Inferior parietal cortex (tissue), 1 donor: ENCODE measurements around the gene UGGT2.
"Not testable (repeated sequence)": the region's sequence is repeated elsewhere in the genome, so short reads cannot be mapped to it uniquely, and the experiment has no call there.

Experiments used
- DNase-seq: peaks from one replicate; pipeline ENCODE4 v3.0.0-alpha.2; 2016; ENCODE audit errors: extremely low spot score

Gene UGGT2

DNA sequence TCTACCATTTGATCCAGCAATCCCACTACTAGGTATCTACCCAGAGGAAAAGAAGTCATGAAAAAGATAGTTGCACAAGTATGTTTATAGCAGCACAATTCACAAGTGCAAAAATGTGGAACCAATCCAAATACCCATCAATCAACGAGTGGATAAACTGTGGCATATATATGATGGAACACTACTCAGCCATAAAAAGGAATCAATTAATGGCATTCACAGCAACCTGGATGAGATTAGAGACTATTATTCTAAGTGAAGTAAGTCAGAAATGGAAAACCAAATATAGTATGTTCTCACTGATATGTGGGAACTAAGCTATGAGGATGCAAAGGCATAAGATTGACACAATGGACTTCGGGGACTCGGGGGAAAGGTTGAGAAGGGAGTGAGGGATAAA lies 1.3 kb downstream of the UGGT2 start:
- DNase-seq = not testable (repeated sequence)

DNA sequence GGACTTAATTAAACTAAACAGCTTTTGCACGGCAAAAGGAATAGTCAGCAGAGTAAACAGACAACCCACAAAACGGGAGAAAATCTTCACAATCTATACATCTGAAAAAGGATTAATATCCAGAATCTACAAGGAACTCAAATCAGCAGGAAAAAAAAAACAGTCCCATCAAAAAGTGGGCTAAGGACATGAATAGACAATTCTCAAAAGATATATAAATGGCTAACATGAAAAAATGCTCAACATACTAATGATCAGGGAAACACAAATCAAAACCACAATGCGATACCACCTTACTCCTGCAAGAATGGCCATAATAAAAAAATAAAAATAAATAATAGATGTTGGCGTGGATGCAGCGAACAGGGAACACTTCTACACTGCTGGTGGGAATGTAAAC lies 1.7 kb downstream of the UGGT2 start:
- DNase-seq = not testable (repeated sequence)

DNA sequence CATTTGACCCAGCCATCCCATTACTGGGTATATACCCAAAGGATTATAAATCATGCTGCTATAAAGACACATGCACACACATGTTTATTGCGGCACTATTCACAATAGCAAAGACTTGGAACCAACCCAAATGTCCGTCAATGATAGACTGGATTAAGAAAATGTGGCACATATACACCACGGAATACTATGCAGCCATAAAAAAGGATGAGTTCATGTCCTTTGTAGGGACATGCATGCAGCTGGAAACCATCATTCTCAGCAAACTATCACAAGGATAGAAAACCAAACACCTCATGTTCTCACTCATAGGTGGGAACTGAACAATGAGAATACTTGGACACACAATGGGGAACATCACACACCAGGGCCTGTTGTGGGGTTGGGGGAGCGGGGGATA lies 2.2 kb downstream of the UGGT2 start:
- not testable (repeated sequence) for DNase-seq

DNA sequence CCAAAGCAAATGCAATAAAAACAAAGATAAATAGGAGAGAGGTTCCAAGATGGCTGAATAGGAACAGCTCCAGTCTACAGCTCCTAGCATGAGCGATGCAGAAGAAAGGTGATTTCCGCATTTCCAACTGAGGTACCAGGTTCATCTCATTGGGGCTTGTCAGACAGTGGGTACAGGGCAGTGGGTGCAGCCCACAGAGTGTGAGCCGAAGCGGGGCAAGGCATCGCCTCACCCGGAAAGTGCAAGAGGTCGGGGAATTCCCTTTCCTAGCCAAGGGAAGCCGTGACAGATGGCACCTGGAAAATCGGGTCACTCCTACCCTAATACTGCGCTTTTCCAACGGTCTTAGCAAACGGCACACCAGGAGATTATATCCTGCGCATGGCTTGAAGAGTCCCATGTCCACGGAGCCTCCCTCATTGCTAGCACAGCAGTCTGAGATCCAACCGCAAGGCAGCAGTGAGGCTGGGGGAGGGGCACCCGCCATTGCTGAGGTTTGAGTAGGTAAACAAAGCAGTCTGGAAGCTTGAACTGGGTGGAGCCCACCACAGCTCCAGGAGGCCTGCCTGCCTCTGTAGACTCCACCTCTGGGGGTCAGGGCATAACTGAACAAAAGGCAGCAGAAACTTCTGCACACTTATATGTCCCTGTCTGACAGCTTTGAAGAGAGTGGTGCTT lies 6.6 kb downstream of the UGGT2 start:
- DNase-seq = not testable (repeated sequence)

DNA sequence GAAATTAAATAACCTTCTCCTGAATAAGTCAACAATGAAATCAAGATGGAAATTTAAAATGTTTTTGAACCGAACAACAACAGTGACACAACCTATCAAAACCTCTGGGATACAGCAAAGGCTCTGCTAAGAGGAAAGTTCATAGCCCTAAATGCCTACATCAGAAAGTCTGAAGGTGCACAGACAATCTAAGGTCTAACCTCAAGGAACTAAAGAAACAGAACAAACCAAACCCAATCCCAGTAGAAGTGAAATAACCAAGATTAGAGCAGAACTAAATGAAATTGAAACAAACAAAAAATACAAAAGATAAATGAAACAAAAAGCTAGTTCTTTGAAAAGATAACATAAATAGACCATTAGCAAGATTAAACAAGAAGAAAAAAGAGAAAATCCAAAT lies 9.0 kb downstream of the UGGT2 start:
- no peak for DNase-seq

DNA sequence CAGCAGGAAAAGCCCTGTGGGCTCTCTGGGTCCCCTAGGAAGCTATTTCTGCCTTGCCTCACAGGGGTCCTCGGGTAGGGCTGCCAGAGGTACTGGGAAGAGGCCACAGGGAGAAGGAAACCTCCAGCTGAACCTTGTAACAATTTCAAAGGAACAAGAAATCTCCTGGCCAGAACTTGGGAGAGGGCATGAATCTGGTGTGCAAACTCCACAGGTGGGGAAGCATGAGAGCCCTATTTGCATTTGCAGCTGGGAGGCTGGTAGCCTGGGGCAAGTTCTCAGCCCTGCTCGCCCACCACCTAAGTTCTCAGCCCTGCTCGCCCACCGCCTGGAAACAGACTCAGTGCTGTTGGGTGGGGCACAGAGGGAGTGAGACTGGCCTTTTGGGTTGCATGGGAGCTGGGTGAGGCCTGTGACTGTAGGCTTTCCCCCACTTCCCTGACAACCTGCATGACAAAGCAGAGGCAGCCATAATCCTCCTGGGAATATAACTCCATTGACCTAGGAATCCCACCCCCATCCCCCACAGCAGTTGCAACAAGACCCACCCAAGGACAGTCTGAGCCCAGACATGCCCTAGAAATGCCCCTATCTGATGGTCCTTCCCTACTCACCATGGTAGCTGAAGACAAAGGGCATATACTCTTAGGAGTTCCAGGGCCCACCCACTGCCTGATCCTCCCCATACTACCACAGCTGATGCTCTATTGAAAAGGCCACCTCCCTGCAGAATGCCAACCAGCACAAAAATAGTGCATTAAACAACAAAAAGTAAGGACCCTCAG lies 11.7 kb downstream of the UGGT2 start:
- DNase-seq = no peak

DNA sequence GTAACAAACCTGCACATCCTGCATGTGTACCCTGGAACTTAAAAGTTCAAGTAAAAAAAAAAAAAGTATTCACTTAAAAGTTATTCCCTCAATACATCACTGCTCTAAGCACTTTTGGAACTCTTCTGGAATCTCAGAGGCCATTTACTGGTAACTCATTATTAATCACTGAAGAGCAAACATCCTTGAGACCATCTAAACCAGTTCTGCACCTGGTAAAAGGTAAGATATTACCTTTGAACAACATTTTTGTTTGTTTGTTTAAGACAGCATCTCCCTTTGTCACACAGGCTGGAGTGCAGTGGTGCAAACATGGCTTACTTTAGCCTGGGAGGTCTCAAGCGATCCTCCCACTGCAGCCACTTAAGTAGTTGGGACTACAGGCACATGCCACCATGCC lies 16.7 kb downstream of the UGGT2 start:
- no peak for DNase-seq

DNA sequence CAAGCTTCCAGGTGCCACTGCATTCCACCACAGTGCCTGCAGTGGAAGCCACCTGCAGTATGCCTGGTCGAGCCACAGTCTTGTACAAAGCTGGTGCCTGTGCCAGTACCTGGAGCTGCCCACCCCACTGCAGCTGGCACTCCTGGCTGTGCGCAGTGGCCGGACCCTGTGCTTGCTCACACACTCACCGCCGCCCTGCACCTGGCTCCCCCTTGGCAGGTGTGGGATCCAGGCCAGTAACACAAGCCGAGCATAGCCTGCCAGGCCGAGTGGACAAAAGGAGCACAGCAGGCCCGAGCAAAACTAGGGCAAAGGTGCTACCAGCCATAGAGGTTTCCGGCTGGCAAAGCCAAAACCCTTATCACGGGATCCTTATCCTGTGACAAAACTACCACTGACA lies 18.5 kb downstream of the UGGT2 start:
- DNase-seq = no peak

DNA sequence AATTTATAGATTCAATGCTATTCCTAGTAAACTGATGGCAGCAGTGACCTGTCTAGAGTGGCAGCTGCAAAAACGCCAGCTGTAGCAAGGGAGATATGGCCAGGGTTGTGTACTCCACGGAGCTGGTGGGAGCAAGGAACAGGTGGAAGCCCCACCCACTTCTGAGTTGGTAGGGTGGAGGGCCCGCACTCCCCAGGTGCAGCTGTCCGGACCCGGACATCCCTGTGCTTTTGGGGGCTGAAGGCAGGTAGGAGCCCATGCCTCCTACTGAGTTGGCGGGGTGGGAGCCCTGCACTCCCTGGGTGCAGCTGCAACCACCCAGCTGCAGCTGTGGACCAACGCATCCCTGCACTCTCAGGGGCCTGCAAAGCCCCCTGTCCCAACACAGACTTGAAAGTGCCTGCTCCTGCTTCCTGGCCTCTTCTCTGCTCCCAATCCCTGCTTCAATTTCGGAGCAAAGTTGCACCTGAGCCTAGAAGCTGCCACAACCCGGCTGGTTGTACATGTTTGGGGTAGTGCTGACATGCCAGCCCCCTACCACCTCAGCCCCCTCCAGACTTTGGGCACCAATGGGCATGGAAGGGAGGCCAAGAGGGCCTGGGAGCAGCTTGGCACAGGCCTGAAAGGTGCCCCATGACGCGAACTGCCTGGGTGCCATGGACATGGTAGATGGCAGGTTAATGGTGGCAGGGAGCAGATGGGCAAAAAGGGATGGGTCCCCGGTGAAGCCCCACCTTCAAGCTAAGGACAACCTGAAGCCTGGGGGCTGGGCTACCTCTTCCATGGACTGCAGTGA lies 19.8 kb downstream of the UGGT2 start:
- no peak for DNase-seq

DNA sequence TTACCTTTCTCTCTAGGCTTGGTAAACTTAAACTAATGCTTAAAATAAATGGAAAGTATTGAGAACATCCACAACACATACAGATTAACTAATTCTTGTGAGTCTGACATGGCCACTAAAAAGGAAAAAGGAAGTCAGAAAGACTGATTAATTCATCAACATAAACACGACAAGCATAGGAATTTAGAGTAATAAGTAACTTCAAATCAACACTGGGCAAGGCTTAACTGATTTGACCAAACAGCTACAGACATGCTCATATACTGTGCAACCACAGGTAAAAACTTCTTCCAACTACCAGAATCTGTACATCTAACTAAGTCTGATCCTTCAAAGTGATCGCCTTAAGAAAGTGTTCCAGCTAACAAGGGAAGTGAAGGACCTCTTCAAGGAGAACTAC lies 20.5 kb downstream of the UGGT2 start:
- DNase-seq = no peak

DNA sequence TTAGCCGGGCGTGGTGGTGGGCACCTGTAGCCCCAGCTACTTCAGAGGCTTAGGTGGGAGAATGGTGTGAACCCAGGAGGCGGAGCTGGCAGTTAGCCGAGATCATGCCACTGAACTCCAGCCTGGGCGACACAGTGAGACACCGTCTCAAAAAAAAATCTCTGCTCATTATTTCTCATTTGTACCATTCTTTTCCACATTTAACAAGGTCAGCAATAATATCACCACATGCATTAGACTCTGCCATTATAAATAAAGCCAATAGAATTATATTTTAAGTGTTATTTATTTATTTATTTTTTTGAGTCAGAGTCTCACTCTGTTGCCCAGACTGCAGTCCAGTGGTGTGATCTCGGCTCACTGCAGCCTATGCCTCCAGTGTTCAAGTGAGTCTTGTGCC lies 24.2 kb downstream of the UGGT2 start:
- DNase-seq = no peak

DNA sequence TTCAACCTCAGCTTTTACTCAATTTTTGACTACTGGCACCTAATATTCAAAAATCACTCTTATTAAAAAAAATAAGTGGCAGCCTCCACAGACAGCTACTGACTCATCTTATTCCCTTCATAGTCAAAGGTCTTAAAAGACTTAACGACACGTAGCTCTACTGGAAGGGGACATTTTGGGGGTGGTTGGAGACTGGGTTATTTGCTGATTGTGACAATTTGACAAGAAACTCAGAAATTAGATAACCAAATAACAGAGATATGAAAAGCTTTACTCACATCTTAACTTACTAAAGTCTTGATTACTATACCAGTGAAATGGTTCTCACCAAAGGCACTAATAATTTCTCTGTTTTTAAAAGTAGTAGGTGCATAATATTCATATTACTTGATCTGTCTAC lies 25.7 kb downstream of the UGGT2 start:
- no peak for DNase-seq

DNA sequence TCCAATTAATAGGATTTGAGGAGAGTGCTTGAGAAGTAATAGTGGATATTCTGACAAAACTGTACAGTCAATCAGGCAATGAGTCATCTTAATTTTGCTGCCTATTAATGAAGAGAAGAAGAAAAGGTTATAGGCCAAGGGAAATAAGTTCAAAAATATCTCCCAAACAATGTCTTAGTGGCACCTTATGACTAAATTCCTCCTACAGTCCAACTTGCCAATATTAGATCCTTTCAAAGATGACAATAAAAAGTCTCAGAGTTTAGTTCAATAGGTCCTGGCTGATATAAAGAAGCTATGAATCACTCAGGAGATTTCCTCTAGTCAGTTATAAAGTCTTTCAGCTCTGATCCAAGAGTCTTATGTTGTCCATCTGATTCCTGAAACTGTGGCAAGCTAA lies 27.9 kb downstream of the UGGT2 start:
- DNase-seq = no peak

DNA sequence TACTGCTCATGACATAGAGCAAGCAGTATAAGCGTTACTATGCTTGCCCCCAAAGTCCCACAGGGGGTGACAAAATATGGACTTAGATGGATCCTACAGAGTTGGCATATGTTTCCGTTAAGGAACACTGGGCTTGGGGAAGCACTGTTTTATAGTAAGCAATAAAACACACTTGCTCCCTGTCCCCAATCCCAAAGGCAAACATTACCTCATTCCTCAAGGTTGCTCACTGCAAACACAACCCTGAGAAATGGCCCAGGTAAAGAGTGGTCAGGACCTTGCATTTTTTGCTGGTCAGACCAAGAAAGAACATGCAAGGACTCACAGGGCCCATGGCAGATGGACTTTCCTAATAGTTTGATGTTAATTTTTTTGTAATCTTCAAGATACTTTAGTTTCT lies 32.3 kb downstream of the UGGT2 start:
- no peak for DNase-seq

DNA sequence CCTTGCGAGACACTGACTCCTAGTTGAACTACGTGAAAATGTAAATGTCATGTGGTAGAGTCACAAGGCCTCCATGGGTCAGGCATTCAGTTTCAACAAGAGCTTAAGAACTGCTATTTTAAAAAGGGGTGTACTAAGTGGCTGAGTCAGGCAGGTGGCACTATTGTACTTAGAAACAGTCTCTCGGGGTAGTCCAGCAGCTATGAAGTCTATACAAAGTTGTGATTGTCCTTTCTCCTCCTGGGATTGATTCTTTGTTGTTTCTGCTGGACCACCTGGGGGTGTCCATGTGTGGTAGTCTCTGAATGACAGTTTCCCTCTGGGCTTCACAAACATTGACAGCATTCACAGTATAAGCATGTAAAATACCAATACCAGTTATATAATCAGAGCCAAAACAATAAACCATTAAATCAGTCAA lies 33.0 kb downstream of the UGGT2 start:
- peak; percentile 69 for DNase-seq

DNA sequence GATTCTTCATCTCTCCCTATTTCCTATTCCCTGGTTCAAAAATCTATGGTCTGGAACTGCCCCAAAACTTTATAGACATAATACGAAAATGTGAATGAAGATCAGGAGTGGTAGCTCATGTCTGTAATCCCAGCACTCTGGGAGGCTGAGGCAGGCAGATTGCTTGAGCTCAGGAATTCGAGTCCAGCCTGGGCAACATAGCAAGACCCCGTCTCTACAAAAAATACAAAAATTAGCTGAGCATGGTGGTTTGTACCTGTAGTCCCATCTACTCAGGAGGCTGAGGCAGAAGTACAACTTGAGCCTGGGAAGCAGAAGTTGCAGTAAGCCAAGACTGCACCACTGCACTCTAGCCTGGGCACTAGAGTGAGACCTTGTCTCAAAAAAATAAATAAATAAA lies 35.1 kb downstream of the UGGT2 start:
- no peak for DNase-seq

DNA sequence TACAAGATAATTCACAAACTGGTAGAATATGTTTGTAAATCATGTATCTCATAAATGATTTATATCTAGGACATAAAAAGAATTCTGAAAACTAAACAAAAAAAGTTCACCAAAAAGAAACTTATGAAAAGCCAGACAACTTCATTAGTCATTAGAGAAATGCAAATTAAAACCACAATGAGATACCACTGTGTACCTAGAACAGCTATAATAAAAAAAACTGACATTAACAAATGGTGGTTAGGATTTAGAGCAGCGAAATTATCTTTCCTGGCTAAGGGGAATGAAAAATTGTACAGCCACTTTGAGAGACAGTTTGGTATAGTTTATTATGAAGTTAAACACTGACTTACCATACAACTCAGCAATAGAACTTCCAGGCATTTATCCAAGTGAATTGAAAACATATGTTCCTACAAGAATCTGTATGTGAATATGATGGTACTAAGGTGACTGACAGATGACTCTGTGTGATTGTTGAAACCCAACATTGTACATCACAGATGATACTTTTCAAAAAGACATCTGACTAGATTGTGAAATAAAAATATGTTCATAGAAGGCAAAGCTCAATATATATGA lies 41.8 kb downstream of the UGGT2 start:
- DNase-seq = no peak

DNA sequence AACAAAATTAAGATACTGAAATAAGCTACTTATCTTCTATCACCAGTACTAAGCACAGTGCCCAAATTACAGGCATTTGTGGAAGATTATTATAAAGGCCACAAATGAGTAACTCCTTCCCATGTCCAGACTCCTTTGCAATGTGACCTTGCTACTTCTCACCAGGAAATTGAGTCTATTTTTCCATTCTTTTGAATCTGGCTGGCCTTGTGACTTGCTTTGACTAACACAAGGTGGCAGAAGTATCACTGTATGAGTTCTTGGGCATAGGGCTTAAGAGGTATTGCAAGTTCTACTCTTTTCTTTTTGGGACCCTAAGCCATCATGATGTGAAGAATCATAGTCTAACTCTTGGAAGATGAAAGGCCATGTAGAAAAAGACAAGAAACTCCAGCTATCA lies 49.9 kb downstream of the UGGT2 start:
- no peak for DNase-seq

DNA sequence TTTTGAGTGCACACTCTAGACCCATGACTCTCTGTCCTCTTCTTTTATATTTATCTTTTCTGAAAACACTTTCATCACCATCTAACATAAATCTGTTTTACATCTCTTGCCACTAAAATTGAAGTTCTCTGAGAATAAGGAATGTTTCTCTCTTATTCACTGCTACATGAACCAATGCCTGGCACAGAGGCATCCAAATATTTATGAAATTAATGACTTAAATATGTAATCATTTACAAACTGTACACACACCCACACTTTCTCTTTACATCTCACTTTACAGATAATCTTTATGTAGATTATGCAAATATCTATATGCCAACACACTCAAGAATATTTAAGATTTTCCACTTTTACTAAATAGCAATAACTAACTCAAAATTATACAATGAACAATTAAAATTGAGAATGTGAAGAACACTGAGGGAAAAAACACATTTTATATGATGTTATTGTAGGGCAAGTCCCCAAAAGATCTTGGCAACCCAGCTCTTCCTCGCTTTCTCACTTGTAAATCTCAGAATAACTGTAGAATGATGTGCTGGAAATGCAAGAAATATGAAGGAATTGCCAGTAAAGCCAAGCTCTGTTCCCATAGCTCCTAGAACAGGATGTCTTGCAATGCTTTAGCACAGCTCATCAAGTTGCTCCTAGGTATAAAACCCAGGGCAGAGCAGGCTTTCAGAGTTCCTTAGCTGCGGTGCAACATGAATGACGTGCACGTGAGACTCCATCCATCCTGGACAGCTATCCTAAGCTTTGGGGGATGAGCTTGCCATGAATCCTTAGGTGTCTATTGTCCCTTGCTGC lies 50.7 kb downstream of the UGGT2 start:
- DNase-seq = no peak

DNA sequence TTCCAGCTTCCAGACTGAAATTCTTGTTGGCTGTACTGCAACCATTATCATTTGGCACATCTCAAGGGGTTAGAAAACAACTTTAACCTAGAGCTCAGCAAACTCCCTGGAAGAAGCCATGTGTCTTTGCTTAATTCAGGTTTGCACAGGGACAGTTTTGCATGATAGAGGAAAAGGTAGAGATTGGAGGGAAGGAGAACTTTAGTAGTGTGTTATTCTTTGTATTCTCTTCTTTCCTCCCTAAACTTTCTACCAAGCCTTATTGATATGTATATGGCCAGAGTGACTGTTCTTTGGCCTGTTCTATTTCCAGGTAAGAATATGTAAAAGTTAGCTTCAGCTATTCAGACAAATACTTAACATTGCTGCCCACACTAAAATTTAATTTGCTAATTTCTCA lies 53.1 kb downstream of the UGGT2 start:
- no peak for DNase-seq

DNA sequence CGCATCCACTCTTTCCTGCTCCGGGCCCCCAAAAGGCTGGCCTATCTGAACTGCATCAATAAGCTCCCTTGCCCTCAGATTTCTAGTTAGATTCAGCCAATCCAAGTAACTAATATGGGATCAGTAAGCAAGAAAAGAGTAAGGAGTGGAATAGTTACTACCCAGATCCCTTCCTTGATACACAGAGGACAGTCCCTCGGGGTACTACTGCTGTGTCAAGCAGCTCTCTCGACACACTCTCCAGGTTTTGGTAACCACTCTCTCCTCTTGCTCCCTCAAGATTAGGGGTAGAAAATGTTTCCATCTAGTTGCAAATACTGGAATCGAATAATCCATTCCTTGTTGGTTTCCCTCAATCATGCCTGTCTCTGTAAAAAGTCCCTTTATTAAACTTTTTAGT lies 65.4 kb downstream of the UGGT2 start:
- no peak for DNase-seq

DNA sequence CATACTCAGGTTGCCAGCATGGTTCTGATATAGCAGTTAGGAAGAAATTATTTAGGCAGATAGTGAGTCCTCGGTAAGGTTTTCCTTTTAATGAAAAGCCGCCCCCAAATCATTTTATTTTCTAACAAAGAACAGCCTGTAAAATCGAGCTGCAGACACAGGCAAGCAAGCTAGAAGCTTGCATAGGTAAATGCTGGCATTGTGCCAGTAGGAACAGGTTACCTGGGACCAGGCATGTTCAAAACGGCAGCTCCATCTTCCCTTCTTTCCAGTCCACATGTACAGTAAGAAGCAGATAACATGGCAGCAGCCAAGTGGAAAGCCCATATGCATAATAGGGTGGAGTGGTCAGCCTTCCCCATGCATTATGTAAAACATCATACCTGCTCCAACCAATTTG lies 71.1 kb downstream of the UGGT2 start:
- DNase-seq = no peak
